Astrocyte of the cerebellum (primary cell): ENCODE data around the gene OAS3.

Source experiments
- DNase-seq: peaks from one replicate; pipeline ENCODE4 v3.0.0-alpha.2; 2011; ENCODE audit warnings: low read depth
- H3K4me3 ChIP-seq: 2 replicates; pipeline ENCODE4 v1.5.1; 2011; ENCODE audit warnings: mild to moderate bottlenecking, low read depth, low read length, moderate library complexity
- in situ Hi-C: cut with HindIII; loops from 2 replicates; pipeline ENCODE4 v1.10.0; 2017; ENCODE audit warnings: low sequenced_read_pairs
- TF ChIP-seq, protein P1 (sequence below): IDR thresholded peaks from 2 replicates; pipeline ENCODE4 v1.5.1; 2012; ENCODE audit warnings: low read length, low read depth, moderate library complexity, mild to moderate bottlenecking; ENCODE audit errors: missing control alignments

The OAS3 gene

DNA sequence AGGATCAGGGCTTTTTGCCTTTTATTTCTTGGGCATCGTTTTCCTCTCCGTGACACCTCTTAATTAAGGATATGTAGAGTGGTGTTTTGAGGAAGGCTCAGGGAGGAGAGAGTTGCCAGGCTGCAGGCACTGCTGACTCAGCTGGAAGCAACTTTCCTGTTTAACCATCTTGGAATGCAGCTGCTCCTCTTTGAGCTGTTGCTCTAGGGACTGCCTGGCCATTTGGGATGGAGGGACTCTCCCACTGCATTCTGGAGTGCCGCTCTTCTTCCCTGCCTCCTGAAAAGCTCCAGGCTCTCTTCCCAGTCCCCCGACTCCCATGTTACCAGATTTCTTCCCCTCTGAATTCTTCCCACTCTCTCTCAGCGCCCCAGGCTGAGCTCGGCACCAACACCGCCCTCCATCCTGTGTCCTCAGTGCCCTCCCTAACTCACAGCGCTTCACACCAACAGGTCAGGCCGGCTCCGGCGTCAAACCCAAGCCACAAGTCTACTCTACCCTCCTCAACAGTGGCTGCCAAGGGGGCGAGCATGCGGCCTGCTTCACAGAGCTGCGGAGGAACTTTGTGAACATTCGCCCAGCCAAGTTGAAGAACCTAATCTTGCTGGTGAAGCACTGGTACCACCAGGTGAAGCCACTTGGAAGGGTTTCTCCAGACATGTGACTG is 5.9 kb downstream of the OAS3 start:
- no peak overlapping the region for H3K4me3 ChIP-seq
- TF ChIP-seq, protein P1, sequence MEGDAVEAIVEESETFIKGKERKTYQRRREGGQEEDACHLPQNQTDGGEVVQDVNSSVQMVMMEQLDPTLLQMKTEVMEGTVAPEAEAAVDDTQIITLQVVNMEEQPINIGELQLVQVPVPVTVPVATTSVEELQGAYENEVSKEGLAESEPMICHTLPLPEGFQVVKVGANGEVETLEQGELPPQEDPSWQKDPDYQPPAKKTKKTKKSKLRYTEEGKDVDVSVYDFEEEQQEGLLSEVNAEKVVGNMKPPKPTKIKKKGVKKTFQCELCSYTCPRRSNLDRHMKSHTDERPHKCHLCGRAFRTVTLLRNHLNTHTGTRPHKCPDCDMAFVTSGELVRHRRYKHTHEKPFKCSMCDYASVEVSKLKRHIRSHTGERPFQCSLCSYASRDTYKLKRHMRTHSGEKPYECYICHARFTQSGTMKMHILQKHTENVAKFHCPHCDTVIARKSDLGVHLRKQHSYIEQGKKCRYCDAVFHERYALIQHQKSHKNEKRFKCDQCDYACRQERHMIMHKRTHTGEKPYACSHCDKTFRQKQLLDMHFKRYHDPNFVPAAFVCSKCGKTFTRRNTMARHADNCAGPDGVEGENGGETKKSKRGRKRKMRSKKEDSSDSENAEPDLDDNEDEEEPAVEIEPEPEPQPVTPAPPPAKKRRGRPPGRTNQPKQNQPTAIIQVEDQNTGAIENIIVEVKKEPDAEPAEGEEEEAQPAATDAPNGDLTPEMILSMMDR: no peak
- in situ Hi-C loops: no loop called here
- no peak for DNase-seq

DNA sequence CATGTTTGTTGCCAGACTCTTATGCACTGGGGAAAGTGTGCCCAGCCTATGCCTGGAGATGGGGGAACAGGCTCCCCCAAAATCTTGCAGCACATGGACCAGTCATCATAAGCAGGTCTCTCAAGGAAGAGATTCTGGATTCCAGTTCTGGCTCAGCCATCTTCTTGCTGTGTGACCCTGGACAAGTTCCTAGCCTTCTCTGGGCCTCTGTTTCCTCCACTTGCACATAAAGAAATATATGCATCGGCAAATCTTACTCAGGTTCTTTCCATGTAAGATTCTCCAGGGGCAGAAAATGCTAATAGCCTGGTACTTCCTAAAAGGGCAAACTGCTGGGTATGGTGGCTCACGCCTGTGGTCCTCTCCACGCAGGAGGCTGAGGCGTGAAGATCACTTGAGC is 7.2 kb downstream of the OAS3 start:
- no peak for DNase-seq
- H3K4me3 ChIP-seq: no peak overlapping the region
- TF ChIP-seq, protein P1: no peak
- in situ Hi-C loops: no loop called here

DNA sequence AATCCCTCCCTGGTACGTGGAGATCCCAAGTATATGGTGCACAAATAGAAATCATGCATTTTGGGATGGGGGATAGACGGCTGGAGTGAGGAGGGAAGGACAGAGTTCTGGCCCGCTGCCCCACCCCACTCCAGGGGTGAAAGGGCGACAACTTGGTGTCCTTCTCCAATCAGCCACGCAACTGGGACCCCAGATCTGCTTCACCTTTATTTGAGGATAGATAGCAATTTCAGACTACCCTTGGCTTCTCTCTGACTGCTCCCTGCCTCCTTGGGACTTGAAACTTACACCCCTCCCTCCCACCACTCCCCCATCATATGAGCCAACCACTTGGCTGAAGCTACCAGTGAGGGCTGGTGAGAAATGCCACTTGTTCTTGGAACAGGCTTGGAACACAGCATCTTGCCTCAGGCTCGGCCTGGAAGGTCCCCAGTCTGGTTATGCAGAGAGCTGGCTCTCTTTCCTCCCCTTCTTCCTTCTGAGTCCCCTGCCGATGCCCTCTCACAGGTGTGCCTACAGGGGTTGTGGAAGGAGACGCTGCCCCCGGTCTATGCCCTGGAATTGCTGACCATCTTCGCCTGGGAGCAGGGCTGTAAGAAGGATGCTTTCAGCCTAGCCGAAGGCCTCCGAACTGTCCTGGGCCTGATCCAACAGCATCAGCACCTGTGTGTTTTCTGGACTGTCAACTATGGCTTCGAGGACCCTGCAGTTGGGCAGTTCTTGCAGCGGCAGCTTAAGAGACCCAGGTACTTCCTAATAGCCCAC is 8.1 kb downstream of the OAS3 start:
- in situ Hi-C loops: no loop called here
- H3K4me3 ChIP-seq: no peak overlapping the region
- DNase-seq: no peak
- TF ChIP-seq, protein P1: no peak

DNA sequence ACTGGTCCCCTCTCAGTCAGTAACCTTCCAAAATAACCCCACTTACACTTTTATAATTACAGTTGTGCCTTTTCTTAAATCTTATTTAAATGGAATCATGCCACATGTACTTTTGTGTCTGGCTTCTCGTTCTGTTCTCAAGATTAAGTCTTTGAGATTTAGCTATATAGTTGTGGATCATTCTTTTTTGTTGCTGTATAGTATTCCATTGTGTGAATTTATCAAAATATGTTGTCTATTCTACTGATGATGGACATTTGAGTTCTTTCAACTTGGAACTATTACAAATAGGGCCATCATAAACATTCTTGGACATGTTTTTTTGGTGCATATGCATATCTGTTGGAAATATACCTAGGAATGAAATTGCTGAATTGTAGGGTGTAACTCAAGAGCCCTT is 9.0 kb downstream of the OAS3 start:
- TF ChIP-seq, protein P1: no peak
- H3K4me3 ChIP-seq: no peak overlapping the region
- no peak for DNase-seq
- in situ Hi-C loops: no loop called here

DNA sequence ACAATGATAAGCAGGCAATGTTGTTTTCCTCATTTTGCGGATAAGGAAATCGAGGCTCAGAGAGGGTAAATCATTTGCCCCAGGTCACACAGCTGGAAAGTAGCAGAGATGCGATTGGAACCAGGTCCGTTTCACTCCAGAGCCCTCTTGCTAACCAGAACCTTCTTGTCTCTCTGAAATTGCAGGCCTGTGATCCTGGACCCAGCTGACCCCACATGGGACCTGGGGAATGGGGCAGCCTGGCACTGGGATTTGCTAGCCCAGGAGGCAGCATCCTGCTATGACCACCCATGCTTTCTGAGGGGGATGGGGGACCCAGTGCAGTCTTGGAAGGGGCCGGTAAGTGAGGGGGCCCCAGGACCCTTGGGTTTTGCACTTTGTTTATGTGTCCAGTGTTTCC is 9.5 kb downstream of the OAS3 start:
- DNase-seq: no peak
- in situ Hi-C loops: no loop called here
- TF ChIP-seq, protein P1: no peak
- H3K4me3 ChIP-seq: no peak overlapping the region

DNA sequence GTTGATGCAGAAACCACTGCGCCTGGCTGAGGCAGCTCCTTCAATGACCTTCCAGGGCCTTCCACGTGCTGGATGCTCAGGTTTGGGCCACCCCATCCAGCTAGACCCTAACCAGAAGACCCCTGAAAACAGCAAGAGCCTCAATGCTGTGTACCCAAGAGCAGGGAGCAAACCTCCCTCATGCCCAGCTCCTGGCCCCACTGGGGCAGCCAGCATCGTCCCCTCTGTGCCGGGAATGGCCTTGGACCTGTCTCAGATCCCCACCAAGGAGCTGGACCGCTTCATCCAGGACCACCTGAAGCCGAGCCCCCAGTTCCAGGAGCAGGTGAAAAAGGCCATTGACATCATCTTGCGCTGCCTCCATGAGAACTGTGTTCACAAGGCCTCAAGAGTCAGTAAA is 10.5 kb downstream of the OAS3 start:
- in situ Hi-C loops: no loop called here
- H3K4me3 ChIP-seq: no peak overlapping the region
- TF ChIP-seq, protein P1: no peak
- no peak for DNase-seq
